Myocyte (in vitro differentiated cells): ENCODE data around the gene STRADB. TPM values are rescaled to one million over a fixed set of nuclear protein-coding genes. Genes with fewer than 3 reads are reported as not detected.
"Not testable (repeated sequence)": the region's sequence is repeated elsewhere in the genome, so short reads cannot be mapped to it uniquely, and the experiment has no call there.

Source experiments
- DNase-seq: peaks from one replicate; pipeline ENCODE4 v3.0.0-alpha.2; 2012; ENCODE audit warnings: low read depth
- polyA plus RNA-seq: library from polyadenylated mRNA; unstranded; fragments of >200 nt; gene quantifications from one replicate; pipeline ENCODE4 v1.2.1, GENCODE V29; 2012; ENCODE audit warnings: missing spikeins
- total RNA-seq: library from RNA; depleted of rRNA; stranded (reverse); fragments of >200 nt; gene quantifications from 2 replicates; pipeline ENCODE4 v1.2.3, GENCODE V29; 2014

The STRADB gene, protein sequence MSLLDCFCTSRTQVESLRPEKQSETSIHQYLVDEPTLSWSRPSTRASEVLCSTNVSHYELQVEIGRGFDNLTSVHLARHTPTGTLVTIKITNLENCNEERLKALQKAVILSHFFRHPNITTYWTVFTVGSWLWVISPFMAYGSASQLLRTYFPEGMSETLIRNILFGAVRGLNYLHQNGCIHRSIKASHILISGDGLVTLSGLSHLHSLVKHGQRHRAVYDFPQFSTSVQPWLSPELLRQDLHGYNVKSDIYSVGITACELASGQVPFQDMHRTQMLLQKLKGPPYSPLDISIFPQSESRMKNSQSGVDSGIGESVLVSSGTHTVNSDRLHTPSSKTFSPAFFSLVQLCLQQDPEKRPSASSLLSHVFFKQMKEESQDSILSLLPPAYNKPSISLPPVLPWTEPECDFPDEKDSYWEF
- total RNA-seq, result 219 and 254 TPM in 2 replicates
- 40.8 TPM for polyA plus RNA-seq

DNA sequence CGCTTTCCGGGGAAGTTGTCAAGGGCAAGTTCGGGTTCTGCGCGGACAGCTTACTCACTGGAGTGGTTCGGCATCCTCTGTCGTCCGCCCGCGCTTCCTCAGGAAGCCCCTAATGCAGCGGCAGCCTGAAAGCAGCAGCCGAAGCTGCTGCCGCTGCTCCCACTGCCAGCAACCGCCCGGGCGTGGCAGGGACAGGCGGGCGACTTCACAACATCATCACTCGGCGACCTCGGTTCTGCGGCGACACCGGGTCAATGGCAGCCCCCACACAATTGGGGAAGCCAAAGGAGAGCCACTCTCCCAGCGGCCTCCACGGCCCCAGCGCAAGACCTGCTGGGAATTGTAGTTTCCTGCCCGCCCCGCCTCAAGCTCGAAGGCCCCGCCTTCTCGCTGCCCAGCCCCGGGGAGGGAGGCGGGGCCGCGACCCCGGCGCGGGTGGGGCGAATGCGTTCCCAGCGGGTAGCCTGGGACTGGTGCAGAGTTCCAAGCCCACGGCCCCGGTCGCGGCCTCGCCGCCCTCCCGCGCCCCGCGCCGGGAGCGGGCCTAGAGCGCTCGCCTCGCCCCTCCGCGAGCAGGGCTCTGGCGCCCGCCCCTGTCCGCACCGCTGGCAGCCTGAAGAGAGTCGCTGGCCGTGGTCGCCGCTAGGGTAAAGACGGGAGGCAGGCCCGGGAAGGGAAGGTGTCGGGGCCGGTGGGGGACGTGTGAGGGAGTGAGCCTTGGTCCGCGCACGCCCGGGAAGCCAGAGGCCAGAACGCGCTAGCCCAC lies at the start of gene STRADB, which contains the start of gene TRAK2:
STRADB (plus strand) TSS at position 449 of the 766 bp plus-strand sequence. CDS start 3,101 bp downstream, outside the sequence.
TRAK2 (minus strand) TSS at position 167 of the 766 bp plus-strand sequence. CDS start 30,951 bp downstream, outside the sequence.
- DNase-seq, result peak; percentile 98

DNA sequence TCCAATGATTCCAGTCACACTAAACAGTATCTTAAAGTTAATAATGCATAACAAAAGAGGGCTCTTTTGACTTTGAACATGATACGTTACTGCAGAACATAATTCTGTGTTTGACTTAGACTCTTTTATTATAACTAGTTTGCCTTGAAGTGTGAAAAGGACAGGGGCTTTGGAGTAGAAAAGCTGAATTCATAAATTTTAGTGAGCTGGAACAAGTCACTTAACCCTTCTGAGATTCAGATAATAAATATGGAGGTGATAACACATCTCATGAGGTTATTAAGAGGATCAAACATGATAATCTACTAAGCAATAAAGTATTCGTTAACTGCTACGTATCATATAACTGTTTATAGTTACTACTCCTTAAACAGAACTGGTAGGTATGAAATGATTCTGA lies 49.7 kb upstream of the STRADB start:
- no peak for DNase-seq

DNA sequence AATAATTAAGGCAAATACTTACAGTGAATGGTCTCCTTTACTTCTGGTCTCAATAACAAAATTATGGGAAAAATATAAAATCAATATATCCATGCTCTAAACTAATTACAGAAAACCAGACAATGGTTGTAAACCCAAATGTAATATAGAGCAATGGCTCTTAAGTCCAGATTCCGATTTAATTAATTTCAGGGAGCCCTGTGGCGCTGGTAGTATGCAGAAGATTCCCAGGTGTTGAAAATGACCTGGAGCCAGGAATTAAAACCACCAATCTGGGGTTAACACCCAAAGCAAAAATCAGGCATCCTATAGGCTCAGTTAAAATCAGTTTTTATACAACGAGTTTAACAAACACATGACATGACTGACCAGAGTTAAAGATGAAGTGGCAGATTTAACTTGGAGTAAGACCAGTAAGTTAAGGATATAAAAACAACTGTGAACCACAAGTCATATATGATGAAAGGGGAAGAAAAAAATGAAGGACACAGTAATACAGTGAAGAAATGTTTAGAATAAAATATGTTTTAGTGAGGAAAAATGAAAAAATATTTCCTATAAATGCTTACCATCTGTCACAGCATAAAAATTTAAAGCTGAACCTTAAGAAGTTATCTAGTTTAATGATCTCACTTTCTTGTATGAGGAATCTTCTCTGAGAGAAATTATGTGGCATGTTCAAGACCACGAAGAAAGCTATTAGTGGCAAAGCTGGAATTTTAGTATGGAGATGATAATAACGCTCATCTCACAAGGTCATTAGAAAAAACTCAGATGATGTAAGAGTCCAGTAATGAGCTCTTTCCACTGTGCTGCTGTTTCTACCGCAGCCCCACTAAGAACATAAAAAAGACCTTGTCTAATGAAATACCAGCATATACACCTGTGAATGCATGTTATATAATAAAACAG lies 48.6 kb upstream of the STRADB start:
- peak; percentile 43 for DNase-seq

DNA sequence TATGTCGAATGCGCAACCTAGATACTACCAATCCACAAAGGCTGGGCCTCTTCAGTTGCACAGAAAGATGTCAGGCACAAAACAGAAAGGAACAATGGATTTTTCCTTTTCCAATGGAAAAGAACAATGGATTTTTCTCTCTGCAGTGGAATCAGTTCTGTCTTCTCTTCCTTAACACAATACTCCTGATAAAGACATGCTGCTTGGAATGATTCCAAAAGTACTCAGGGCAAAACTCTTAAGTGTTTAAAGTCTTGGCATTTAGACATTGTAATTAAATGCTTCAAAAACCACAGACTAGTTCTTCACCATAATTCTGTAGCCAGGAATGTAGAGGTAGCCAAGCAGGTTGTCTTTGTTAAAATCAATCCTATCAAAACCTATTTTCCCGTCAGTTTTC lies 47.7 kb upstream of the STRADB start:
- no peak for DNase-seq

DNA sequence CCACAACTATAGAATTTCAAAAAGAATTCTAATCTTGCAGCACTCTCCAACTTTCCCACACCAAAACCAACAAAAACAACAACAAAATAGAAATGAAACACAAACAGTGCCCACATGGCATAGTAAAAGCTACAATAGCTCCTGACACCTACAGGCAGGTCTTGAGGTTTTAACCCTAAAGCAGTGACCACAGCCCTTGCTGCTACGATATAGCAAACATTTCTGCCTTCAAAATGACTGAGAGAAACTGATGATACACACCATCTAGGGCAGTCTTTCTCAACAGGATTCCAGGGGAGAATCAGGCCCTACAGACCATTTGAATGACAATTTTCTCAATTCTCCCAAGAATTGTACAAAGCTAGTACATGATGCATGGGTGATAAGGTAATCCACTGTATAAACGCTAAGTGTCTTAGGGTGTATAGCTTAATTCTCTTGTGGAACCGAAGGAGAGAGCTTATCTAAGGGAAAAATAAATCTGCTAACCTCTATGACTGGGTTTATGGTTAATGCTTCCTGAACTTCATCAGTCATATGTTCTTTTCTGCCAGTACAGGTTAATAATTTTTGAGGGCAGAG lies 46.8 kb upstream of the STRADB start:
- no peak for DNase-seq

DNA sequence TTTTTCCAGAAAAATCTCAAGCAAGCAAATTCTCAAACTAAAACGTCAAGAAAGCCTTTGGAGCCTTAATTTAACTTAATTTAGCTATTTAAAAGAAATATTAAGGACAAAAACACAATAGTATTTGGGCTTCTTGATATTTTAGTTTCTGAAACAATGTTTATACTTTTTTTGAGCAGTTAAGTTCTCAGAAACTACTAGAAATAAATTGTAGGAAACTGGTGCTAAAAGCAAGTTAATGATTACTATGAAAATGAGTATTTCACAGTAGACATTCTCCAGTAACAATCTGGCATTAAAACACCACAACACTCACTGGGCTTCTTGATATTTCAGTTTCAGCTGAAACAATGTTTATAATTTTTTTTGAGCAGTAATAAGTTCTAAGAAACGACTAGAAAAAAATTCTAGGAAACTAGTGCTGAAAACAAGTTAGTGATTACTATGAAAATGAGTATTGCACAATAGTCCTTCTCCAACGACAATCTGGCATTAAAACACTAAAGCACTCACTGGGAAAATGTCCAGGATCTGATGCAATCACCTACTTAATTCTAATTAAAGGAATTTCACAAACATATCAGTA lies 45.4 kb upstream of the STRADB start:
- peak; percentile 40 for DNase-seq

DNA sequence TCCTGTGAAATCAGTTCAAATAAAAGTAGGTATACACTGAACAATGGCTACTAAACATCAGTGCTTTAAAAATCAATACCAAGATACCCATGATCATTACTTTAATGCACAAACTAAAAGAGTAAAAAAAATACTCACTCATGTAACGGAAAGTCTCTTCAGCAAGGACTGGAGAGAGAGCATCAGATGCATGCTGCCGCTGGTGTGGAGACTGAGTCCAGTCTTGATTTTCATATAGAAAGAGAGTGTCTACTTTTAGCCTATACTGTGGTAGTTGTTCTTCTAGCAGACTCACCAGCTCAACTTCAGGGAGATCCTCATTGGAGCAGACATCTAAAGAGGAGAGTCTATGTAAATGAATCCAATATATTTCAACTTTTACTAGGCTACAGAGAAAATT lies 44.3 kb upstream of the STRADB start:
- DNase-seq, result no peak

DNA sequence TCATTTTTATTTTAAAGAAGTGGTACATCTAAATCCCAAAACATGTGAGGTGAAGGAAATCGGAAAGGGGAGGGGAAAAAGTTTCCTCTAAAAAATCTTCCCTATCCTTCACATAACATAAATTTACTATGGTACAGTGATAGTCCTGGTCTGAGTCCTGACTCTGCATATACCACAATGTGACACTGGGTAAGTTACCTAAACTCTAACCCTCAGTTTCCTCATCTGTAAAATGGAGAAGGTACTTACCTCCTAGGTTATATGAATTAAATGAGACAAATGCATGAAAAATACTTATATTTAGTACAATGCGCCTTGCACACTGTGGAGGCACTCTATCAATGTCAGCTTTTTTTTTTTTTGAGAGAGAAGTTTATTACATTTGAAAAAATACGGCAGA lies 42.6 kb upstream of the STRADB start:
- no peak for DNase-seq

DNA sequence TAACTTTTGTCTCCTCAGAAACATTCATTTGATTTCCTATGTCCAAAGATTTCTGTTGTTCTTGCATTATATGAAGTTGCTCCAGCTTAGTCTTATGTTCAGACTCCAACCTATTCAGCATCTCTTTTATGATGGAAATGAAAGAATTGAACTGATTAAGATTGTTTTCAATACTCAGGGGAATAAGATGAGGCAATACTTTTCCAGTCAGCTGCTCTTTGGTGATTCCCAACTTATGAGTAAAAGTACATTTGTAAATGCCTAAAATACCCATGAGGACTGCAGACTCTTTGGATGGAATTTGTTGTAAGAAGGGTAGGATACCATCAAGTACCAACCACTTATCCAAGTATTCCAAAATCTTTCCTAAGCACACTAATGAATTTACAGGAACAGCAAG lies 40.1 kb upstream of the STRADB start:
- peak; percentile 42 for DNase-seq

DNA sequence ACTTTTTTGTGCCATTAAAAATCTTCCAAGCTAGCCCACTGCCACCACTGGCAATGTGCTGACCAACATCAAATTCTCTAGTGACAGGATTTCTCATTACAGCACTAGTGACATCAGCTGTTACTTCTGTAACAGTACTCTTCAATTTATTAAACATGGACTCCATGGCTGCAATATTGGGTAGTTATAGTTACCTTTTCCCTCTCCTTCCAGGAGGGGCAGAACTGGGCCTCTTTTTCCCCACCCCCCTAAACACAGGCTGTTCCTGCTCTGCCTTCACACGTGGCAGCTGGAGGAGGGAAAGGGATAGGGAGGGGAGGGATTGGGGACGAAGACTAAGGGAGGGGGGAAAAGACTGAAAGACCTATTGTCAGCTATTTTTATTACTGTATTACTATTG lies 38.4 kb upstream of the STRADB start:
- peak; percentile 52 for DNase-seq

DNA sequence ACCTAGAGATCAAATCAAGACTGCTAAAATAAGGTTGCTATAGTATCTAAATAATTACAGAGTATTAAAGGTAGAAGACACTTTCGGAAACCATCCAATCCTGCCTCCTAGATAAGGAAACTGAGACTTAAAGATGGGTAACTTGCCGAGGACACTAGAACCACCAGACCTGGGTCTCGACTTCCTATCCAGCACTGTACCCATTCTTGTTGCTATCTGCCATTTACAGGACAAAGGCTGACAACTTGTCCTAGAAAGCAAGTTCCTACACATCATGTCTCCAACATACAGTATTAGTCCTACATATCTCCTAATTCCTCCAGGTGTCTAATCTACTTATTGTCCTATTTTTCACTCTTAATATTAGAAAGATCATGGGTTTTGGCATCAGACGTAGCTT lies 38.0 kb upstream of the STRADB start:
- DNase-seq, result no peak

DNA sequence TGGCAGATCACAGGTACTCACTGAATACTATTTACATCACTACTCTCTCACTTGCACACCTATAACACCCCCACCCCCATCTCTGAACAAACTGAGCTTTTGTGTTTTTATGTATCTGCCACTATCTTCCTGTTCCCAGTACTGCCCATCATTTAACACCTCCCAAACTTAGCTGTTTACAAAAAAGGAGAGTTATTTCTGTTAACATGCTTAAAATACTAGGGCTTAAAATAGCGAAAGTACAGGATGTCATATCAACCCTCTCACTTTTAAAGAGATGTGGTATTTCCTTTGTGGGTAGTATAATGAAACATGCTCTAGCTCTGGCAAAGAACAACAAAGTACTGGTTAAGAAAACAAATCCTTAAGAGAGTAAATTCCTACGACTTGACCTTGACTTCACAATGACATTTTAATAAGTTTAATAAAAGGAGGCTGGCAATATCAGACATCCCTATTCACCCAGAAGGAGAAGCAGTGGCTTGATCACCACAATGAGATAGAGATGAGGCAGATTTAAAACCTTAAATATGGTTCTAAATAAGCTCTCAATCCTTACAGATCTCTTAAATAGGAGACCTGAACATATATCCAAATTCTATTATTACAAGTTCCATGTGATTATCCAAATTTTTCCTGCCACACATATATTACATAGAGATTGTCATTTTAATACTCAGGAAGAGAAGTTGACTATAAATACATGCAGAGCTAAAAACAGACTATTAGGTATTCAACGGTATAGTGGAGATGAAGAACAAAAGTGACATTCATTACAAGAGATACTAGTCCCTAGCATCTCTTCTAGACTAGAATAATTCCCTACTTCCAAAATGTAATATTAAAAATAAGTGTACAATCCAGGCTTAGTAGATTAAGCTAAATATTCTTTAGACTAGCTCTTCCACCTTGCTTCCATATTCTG lies 37.2 kb upstream of the STRADB start:
- DNase-seq, result peak; percentile 37

DNA sequence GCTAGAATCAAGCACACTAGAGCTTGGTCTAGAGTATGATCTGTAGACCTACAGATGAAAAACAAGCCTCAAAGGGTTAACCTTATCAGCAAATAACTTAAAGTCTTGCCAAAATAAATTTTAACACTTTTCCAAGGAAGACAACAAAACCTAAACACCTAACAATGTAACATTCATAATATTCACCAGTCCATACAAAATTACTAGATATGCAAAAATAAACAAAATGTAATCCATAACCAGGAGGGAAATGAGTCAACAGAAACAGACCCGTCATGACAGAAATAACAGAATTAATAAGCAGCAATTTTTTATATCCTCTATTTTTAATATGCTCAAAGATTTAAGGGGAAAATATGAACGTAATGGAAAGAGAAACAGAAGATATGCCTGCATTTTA lies 36.4 kb upstream of the STRADB start:
- DNase-seq, result no peak

DNA sequence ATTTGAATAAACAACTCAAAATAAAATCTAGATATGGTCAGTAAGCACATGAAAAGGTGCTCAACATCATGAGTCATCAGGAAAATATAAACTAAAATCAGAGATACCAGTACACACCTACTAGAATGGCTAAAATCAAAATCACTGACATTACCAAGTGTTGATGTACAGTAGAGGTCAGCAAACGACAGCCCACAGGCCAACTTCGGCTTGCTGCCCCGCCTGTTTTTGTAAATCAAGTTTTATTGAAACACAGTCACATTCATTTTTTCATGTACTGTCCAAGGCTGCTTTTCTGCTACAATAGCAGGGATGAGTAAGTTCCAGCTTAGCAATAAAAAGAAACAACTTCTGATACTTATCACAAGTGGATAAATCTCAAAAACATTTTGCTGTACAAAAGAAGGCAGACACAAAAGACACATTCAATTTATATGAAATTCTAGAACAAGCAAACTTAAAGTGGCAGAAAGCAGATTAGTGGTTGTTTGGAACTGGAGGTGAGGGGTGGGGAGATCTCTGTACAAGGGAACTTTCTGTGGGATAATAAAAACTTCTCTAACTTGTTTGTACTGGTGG lies 32.4 kb upstream of the STRADB start:
- DNase-seq, result no peak

DNA sequence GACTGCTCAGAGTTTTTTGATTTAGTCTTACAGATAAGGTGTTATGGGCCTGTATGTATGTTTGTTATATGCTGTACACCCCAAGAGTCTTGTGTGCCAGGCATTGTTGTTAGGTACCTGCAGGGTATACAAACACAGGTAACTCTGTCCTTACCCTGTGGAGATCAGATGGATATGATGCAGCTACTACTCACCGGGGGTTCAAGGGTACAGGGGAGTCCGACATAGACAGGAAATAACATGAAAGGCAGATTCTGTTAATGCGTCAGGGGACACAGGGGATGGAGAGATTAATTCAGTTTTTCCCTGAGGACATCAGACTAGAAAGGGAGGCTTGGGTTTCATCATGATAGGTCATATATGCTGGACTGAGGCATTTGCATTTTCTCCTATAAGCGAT lies 31.6 kb upstream of the STRADB start:
- DNase-seq, result no peak

DNA sequence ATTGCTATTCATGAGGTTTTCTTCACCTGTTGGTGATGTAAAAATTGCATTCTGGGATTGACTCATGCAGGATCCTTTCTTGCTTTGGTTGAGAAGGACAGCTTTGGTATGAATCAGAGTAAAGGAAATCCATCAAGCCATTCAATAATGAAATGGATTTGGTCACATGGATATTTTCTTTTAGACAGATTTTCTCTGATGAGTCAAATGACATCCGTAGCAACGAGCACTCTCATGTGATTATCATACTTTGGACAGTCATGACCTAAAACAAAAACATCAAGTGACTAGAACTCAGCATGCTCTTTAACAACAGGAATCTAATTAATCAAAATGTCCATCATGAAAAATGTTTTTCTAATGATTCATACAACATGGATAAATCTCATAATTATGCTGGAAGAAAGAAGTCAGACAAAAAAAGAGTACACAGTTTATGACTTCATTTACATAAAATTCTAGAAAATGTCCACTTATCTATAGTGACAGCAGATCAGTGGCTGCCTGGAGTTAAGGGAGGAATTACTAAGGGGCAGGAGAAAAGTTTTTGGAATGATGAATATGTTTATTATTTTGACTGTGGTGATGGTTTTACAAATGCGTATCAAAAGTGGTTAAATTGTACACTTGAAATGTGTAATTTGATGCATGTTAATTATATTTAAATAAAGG lies 31.0 kb upstream of the STRADB start:
- DNase-seq, result no peak

DNA sequence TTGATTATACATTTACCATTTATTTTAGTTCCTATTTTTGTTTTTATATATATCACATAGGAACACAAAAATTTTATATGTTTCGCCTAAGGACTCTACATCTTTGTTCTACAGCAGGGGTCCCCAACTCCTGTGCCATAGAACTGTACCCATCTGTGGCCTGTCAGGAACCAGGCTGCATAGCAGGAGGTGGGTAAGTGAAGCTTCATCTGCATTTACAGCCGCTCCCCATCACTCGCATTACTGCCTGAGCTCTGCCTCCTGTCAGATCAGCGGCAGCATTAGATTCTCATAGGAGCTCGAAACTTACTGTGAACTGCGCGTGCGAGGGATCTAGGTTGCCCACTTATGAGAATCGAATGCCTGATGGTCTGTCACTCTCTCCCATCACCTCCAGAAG lies 25.6 kb upstream of the STRADB start:
- no peak for DNase-seq

DNA sequence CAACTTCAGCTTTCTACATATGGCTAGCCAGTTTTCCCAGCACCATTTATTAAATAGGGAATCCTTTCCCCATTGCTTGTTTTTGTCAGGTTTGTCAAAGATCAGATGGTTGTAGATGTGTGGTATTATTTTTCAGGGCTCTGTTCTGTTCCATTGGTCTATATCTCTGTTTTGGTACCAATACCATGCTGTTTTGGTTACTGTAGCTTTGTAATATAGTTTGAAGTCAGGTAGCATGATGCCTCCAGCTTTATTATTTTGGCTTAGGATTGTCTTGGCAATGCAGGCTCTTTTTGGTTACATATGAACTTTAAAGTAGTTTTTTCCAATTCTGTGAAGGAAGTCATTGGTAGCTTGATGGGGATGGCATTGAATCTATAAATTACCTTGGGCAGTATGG lies 23.2 kb upstream of the STRADB start:
- not testable (repeated sequence) for DNase-seq
